Adrenal gland (tissue), 12 donors: ENCODE measurements around the gene ARL10. TPM values are rescaled to one million over a fixed set of nuclear protein-coding genes. Genes with fewer than 3 reads are reported as not detected.
A peak's percentile ranks its signal among the peaks of the same experiment; 100 is the strongest.

ENCODE experiments used
- DNase-seq, 7 donors: peaks; one replicate each; pipeline ENCODE4 v3.0.0-alpha.2; 2019 to 2020
- H3K27ac ChIP-seq, 5 donors: fragments of 200-600 bp; sonication (generic) in 4 of 5; 1 replicate in 3 of 5; 2 replicates in 2 of 5; pipeline versions ENCODE4 v1.5.1 to v1.8.0; 2016 to 2020; ENCODE audit warnings: mild to moderate bottlenecking in 1 of 5
- H3K27me3 ChIP-seq: fragments of 200-600 bp; 2 replicates; pipeline ENCODE4 v1.8.0; 2021
- H3K36me3 ChIP-seq, 2 donors: fragments of 200-600 bp; replicated peaks in 1 of 2; 1 replicate in 1 of 2; 2 replicates in 1 of 2; pipeline versions ENCODE4 v1.5.1 to v1.8.0; 2018 to 2022
- H3K4me1 ChIP-seq, 2 donors: fragments of 200-600 bp; replicated peaks in 1 of 2; 1 replicate in 1 of 2; 2 replicates in 1 of 2; pipeline versions ENCODE4 v1.5.1 to v1.8.0; 2018 to 2021
- H3K4me3 ChIP-seq, 4 donors: fragments of 200-600 bp; sonication (generic) in 3 of 4; one replicate each; pipeline ENCODE4 v1.5.1; 2016 to 2018
- H3K9me3 ChIP-seq, 3 donors: fragments of 200-600 bp; sonication (generic) in 1 of 3; replicated peaks in 1 of 3; 1 replicate in 2 of 3; 2 replicates in 1 of 3; pipeline versions ENCODE4 v1.5.1 to v1.8.0; 2016 to 2021
- POLR2A ChIP-seq, 2 donors: fragments of 450-650 bp; IDR thresholded peaks; one replicate each; pipeline ENCODE4 v1.6.1; 2017; ENCODE audit warnings: antibody characterized with exemption in 2 of 2, mild to moderate bottlenecking in 2 of 2, moderate library complexity in 1 of 2
- WGBS, 4 donors: extraction: QIAGEN DNeasy Blood & Tissue Kit in 2 of 4; methylation state at CpG; one replicate each; pipeline versions ENCODE4 v1.1.5 to v1.1.7; 2013 to 2017; 5-methylcytosine and 5-hydroxymethylcytosine counted together
- intact Hi-C, 2 donors: fragments of 100-400 bp; cut with DNase I; formaldehyde crosslinking; loops; one replicate each; pipeline versions ENCODE4 v1.14.1 to v1.15.0; 2022 to 2023
- polyA plus RNA-seq, 3 donors: library from polyadenylated mRNA; stranded (reverse); fragments of 200-250 nt in 2 of 3; fragments of 350-450 nt in 1 of 3; fragmentation: Illumina TruSeq in 1 of 3; extraction: RNeasy Lipid Tissue Mini Kit (QIAGEN cat#74804) in 1 of 3; gene quantifications; one replicate each; pipeline ENCODE4 v1.2.3, GENCODE V29; 2013 to 2014
- total RNA-seq, 9 donors: library from RNA; depleted of rRNA in 4 of 9; stranded (reverse); fragments of >200 nt in 4 of 9; fragments of 120-200 nt in 1 of 9; fragmentation: NEBNext Ultra II Directional in 1 of 9; extraction: Animal tissue kit (Norgen Biotek cat#: 25700) in 1 of 9; gene quantifications; one replicate each; pipeline versions ENCODE4 v1.1.0 to v1.2.4, GENCODE V29; 2013 to 2023
- TF ChIP-seq, protein P1 (sequence below), 6 experiments: fragments of 450-650 bp in 4 of 6; fragments of 200-600 bp in 2 of 6; sonication (generic) in 1 of 6; IDR thresholded peaks; 1 replicate in 5 of 6; 2 replicates in 1 of 6; pipeline versions ENCODE4 v1.5.1 to v1.8.0; 2016 to 2021; ENCODE audit warnings: antibody characterized with exemption in 6 of 6, mild to moderate bottlenecking in 2 of 6, moderate library complexity in 1 of 6
- donor health status: healthy with polysubstance abuse.
- donor health status: Bipolar disorder and iron deficiency.
- donor health status: DM: yes; HTN: yes; CAD: no.
- donor health status: DM: no; HTN: no; CAD: no.
- donor health status: DM: no; HTN: no; CAD: no.
- donor health status: DM: yes; HTN: yes; CAD: no.

ARL10 gene
- total and polyA plus RNA-seq, 12 donors: 1.6 to 8.8 (median 3.2) TPM

DNA sequence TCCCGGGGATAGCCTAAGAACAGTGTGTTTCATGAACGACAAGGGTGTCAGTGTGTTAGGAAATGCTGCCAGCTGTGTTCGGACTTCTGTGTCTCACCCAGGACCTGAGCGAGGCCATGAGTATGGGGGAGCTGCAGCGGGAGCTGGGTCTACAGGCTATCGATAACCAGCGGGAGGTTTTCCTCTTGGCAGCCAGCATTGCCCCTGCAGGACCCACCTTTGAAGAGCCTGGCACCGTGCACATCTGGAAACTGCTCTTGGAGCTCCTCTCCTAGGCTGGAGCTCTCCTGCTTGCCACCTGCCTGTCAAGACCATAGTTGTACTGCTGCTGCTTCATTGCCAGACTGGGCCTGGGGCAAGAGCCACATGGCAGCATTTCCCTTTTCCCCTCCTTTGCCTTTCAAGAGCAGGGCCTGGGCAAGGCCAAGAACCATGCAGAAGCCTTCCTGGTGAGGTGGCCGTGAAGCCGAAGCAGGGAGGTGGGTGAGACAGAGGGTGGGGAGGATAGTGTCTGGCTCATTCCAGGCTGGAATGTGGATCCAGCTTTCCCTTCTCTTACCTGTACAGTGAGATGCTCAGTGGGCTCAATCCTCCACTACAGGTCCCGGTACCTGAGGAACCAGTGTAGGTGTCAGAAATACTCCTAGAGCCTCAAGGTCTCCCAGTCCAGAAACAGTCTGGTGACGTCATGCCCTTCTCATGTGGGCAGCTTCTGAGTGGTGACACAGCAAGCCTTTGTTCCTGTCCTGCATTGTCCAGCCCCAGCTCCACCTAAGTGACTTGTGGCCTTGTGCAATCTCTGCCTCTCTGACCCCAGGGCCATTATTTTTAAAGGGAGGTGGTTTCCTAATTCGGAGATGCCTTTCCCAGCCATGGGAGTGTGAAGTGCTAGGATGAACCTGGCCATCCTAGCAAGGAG lies 6.6 kb downstream of the ARL10 start:
- no peaks in the 10 kb centered on the region for H3K27me3 ChIP-seq
- H3K4me1 ChIP-seq: peaks cover 13 to 16% of the 10 kb centered on the region in 2 donors
- H3K36me3 ChIP-seq: peaks cover 0 to 16% of the 10 kb centered on the region in 2 donors
- no peak for TF ChIP-seq POLR2A (IDR thresholded peaks at IDR 0.05)
- TF ChIP-seq, protein P1, sequence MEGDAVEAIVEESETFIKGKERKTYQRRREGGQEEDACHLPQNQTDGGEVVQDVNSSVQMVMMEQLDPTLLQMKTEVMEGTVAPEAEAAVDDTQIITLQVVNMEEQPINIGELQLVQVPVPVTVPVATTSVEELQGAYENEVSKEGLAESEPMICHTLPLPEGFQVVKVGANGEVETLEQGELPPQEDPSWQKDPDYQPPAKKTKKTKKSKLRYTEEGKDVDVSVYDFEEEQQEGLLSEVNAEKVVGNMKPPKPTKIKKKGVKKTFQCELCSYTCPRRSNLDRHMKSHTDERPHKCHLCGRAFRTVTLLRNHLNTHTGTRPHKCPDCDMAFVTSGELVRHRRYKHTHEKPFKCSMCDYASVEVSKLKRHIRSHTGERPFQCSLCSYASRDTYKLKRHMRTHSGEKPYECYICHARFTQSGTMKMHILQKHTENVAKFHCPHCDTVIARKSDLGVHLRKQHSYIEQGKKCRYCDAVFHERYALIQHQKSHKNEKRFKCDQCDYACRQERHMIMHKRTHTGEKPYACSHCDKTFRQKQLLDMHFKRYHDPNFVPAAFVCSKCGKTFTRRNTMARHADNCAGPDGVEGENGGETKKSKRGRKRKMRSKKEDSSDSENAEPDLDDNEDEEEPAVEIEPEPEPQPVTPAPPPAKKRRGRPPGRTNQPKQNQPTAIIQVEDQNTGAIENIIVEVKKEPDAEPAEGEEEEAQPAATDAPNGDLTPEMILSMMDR (IDR thresholded peaks at IDR 0.05): no peak
- H3K9me3 ChIP-seq: no peaks in the 10 kb centered on the region
- H3K27ac ChIP-seq: peak overlapping the region in 2 of 5 donors; percentile 30 to 71
- peak; percentile 52 to 83 (median 75) for DNase-seq
- H3K4me3 ChIP-seq: no peak overlapping the region
- intact Hi-C loops: no loop called here
- 77 to 84% (median 82%) methylated on average over 10 to 13 of the region's 13 CpGs for WGBS, 4 donors

DNA sequence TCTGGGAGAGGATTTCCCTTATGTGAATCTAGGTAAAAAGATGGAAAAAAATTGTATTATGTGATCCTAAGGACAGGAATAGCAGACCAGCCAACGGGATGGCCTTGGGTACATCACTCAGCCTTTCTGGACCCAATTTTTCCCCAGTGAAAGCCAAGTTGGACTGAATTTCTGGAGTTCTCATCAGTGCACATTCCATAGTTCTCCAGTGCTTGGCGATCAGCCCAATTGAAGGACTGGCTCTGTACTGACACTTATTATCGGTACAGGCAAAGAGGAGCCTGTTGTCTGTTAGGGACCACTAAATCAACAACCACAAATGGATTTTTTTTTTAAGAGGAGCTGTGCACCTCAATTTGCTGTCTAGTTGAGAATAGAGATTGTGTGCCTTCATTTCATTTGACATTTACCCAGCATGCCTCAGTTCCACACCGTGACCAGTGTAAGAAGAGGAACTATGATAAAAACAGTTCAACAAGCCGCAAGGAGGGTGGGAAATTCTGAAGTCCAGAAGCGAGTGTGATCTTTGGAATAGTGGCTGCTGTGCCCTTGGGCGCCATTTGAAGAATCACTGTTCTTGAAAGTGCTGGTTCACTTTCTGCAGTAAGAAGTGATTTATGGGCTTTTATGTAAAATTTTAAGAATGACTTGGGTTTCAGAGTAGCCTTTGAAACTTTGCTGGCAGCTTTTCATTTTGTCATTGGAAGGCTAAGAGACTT lies 8.0 kb downstream of the ARL10 start:
- Histone ChIP-seq H3K27ac (peak overlapping the region in 3 of 5 donors; percentile 8 to 71 (median 30)), H3K4me1 (peaks cover 13 to 16% of the 10 kb centered on the region in 2 donors), H3K27me3 (no peaks in the 10 kb centered on the region), H3K9me3 (no peaks in the 10 kb centered on the region), H3K4me3 (peak overlapping the region in 1 of 4 donors; percentile 7), H3K36me3 (peaks cover 0 to 16% of the 10 kb centered on the region in 2 donors)
- 39 to 45% (median 44%) methylated on average over 7 of the region's 7 CpGs for WGBS, 4 donors
- DNase-seq: peak in 6 of 7 donors; percentile 62 to 88 (median 76)
- intact Hi-C loops: no loop called here
- TF ChIP-seq, protein P1 (IDR thresholded peaks at IDR 0.05): no peak
- TF ChIP-seq POLR2A (IDR thresholded peaks at IDR 0.05): no peak

DNA sequence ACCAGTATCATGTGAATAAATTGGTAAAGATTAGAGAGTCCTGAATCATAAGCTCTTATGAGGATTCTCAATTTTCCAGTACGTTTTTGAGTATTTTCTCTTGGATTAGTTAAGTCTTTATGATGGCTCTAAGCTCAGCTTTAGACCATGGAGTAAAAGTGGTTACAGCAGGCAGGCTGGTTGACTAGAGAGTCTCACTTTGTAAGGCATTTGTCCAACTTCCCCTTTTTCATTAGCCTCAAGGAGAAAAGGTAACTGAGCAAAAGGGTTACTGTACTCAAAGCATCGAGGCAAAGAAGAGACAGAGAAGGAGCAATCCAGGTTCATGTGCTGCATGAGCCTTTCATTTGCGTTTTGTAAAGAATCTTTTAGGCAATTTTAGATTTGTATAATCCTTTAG lies 14.6 kb downstream of the ARL10 start:
- intact Hi-C loops: no loop called here
- H3K4me3 ChIP-seq: no peak overlapping the region
- no peak overlapping the region for H3K27ac ChIP-seq
- no peak for DNase-seq
- H3K4me1 ChIP-seq: no peaks in the 10 kb centered on the region
- peaks cover 0 to 22% of the 10 kb centered on the region in 2 donors for H3K36me3 ChIP-seq
- TF ChIP-seq POLR2A (IDR thresholded peaks at IDR 0.05): no peak
- TF ChIP-seq, protein P1 (IDR thresholded peaks at IDR 0.05): no peak
- H3K27me3 ChIP-seq: no peaks in the 10 kb centered on the region
- no peaks in the 10 kb centered on the region for H3K9me3 ChIP-seq
- WGBS, 4 donors: 75 to 86% (median 83%) methylated on average over 3 of the region's 3 CpGs

DNA sequence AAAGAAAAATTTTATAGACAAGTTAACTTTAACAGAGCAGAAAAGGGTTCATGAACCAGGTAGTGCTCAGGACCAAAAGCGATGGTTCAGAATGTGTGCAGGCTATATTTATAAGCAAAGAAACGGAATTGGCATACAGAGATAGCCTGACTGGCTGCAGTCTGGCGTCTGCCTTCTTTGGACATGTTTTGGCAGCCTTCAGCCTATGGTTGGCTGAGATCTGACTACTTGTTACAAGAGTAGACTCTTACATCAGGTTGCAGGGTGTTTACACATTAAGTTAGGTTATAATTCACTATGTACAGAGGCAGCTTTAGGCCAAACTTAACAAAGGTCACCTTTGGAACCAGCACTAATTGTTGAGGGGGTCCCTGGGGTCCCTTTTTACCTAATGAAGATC lies 16.1 kb downstream of the ARL10 start:
- TF ChIP-seq POLR2A (IDR thresholded peaks at IDR 0.05): no peak
- TF ChIP-seq, protein P1 (IDR thresholded peaks at IDR 0.05): no peak
- Histone ChIP-seq H3K27me3 (no peaks in the 10 kb centered on the region), H3K4me1 (no peaks in the 10 kb centered on the region), H3K4me3 (no peak overlapping the region), H3K36me3 (peaks cover 0 to 26% of the 10 kb centered on the region in 2 donors), H3K9me3 (no peaks in the 10 kb centered on the region), H3K27ac (no peak overlapping the region)
- WGBS, 4 donors: 82 to 92% (median 84%) methylated on average over 3 of the region's 3 CpGs
- no peak for DNase-seq
- intact Hi-C loops: no loop called here
